Measurements from ENCODE around the gene DIS3L2. TPM values are rescaled to one million over a fixed set of nuclear protein-coding genes. Genes with fewer than 3 reads are reported as not detected.

DIS3L2 gene
- total and polyA plus RNA-seq, 2 experiments from 2014 or later = 15.2 to 25.3 TPM

- no peak overlapping the region for H3K4me3 Mint-ChIP-seq
- no peaks in the 10 kb centered on the region; the same call in 2 of the 3 replicates for H3K36me3 Mint-ChIP-seq (ENCODE audit: low read depth)
- no peak overlapping the region for H3K27ac ChIP-seq (ENCODE audit: low read depth)
These were observed 381.4 kb downstream of the DIS3L2 start for GRCh38 chr2:232342635-232343565.

More at GRCh38 chr2:232342635-232343565, 381.4 kb downstream of the DIS3L2 start:
- Histone ChIP-seq H3K36me3 (ENCODE audit: insufficient read depth) (no peaks in the 10 kb centered on the region), H3F3A (replicated peaks; ENCODE audit: low read depth) (no peaks in the 10 kb centered on the region), H3K27me3 (ENCODE audit: insufficient read depth) (no peaks in the 10 kb centered on the region), H3K4me2 (no peak overlapping the region), H3K4me3 (no peak overlapping the region), H3K4me1 (ENCODE audit: insufficient read depth) (no peaks in the 10 kb centered on the region), H4K20me1 (replicated peaks; ENCODE audit: insufficient read depth) (no peaks in the 10 kb centered on the region), H3K9me2 (ENCODE audit: insufficient read depth) (no peaks in the 10 kb centered on the region), H2AFZ (no peak overlapping the region), H3K79me2 (replicated peaks; ENCODE audit: insufficient read depth) (no peaks in the 10 kb centered on the region)
- H3K27me3 Mint-ChIP-seq (ENCODE audit: insufficient read depth, low read depth, poor library complexity) = peaks cover 20% of the 10 kb centered on the region
- no peak; the same call in 2 of the 3 replicates for ATAC-seq
- peaks cover 3% of the 10 kb centered on the region; the same call in 1 of the 3 replicates for H3K9me3 Mint-ChIP-seq
- DNase-seq (ENCODE audit: low spot score) = no peak
- 0 out of 3 replicates have a peak, but pooled peaks cover 4% of the 10 kb centered on the region for H3K4me1 Mint-ChIP-seq
- TF ChIP-seq CTCF (conservative IDR thresholded peaks at IDR 0.05; ENCODE audit: low read depth in 2 of 2) (no peak), ZNF331 (CRISPR knock-in tag; IDR thresholded peaks at IDR 0.05; ENCODE audit: low read depth) (no peak), CREB1 (CRISPR knock-in tag; IDR thresholded peaks at IDR 0.05; ENCODE audit: low read depth) (no peak), JUNB (IDR thresholded peaks at IDR 0.05; ENCODE audit: unreplicated experiment) (no peak), EZH2 (IDR thresholded peaks at IDR 0.05; ENCODE audit: low read depth, unreplicated experiment) (no peak), EZH2phosphoT487 (IDR thresholded peaks at IDR 0.05; ENCODE audit: unreplicated experiment) (no peak), STAT1 (IDR thresholded peaks at IDR 0.05; ENCODE audit: unreplicated experiment) (no peak), REST (IDR thresholded peaks at IDR 0.05; ENCODE audit: unreplicated experiment) (no peak), ZNF114 (CRISPR knock-in tag; IDR thresholded peaks at IDR 0.05) (no peak), POLR2AphosphoS5 (IDR thresholded peaks at IDR 0.05; ENCODE audit: low read depth) (no peak), NANOG (IDR thresholded peaks at IDR 0.05; ENCODE audit: borderline replicate concordance) (no peak), ZNF462 (CRISPR knock-in tag; IDR thresholded peaks at IDR 0.05) (no peak), ETS1 (IDR thresholded peaks at IDR 0.05) (no peak)
- H3K27ac Mint-ChIP-seq = no peak overlapping the region
